ENCODE results near the gene ZNF426. TPM values are rescaled to one million over a fixed set of nuclear protein-coding genes. Genes with fewer than 3 reads are reported as not detected.
"Not testable (repeated sequence)": the region's sequence is repeated elsewhere in the genome, so short reads cannot be mapped to it uniquely, and the experiment has no call there.

ZNF426 gene
- total RNA-seq, 1 donor from 2014 or later = 22.7 TPM

DNA sequence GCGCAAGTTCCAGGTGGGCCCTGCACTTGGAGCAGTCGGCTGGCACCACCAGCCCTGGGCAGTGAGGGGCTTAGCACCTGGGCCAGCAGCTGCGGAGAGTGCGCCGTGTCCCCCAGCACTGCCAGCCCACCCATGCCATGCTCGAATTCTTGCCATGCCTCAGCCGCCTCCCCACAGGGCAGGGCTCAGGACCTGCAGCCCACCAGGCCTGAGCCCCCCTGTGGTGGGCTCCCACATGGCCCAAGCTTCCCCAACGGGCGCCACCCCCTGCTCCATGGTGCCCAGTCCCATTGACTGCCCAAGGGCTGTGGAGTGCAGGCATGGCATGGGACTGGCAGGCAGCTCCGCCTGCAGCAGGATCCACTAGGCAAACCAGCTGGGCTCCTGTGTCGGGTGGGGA, 9.4 kb upstream of the ZNF426 start:
- Mint-ChIP-seq H3K4me1 (no peaks in the 10 kb centered on the region), H3K27ac (no peak overlapping the region), H3K36me3 (ENCODE audit: low read depth) (peaks cover 7% of the 10 kb centered on the region), H3K9me3 (peaks cover 17% of the 10 kb centered on the region), H3K27me3 (peaks cover 2% of the 10 kb centered on the region), H3K4me3 (no peak overlapping the region)
- ATAC-seq (ENCODE audit: low read depth) = no peak
- TF ChIP-seq, protein P1, sequence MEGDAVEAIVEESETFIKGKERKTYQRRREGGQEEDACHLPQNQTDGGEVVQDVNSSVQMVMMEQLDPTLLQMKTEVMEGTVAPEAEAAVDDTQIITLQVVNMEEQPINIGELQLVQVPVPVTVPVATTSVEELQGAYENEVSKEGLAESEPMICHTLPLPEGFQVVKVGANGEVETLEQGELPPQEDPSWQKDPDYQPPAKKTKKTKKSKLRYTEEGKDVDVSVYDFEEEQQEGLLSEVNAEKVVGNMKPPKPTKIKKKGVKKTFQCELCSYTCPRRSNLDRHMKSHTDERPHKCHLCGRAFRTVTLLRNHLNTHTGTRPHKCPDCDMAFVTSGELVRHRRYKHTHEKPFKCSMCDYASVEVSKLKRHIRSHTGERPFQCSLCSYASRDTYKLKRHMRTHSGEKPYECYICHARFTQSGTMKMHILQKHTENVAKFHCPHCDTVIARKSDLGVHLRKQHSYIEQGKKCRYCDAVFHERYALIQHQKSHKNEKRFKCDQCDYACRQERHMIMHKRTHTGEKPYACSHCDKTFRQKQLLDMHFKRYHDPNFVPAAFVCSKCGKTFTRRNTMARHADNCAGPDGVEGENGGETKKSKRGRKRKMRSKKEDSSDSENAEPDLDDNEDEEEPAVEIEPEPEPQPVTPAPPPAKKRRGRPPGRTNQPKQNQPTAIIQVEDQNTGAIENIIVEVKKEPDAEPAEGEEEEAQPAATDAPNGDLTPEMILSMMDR (IDR thresholded peaks at IDR 0.05) = no peak
- no peak for DNase-seq
- intact Hi-C loops (cut with micrococcal nuclease) = no loop called here
- ChIA-PET CTCF (no interaction called here), POLR2A (no interaction called here)

- H3K27ac Mint-ChIP-seq; intact Hi-C loops (cut with micrococcal nuclease); H3K27me3 Mint-ChIP-seq; ATAC-seq (ENCODE audit: low read depth); H3K4me3 Mint-ChIP-seq; CTCF ChIA-PET; POLR2A ChIA-PET; H3K9me3 Mint-ChIP-seq; DNase-seq: not testable (repeated sequence)
- H3K4me1 Mint-ChIP-seq = peaks cover 26% of the 10 kb centered on the region
- H3K36me3 Mint-ChIP-seq (ENCODE audit: low read depth) = peaks cover 14% of the 10 kb centered on the region
Observed at GRCh38 chr19:9541281-9541680, 2.8 kb upstream of the ZNF426 start.

GRCh38 chr19:9539921-9540320, 1.5 kb upstream of the ZNF426 start:
- intact Hi-C loops (cut with micrococcal nuclease) = loop anchor here (5.0 to 10.0 kb wide), 5 partner anchors 45 to 398 kb away; partner anchors contain the start of genes ZNF121, ZNF266, ZNF317 and ZNF561
- CTCF ChIA-PET; H3K9me3 Mint-ChIP-seq; ATAC-seq (ENCODE audit: low read depth); POLR2A ChIA-PET; H3K27me3 Mint-ChIP-seq; DNase-seq: not testable (repeated sequence)
- Mint-ChIP-seq H3K36me3 (ENCODE audit: low read depth) (peaks cover 28% of the 10 kb centered on the region), H3K27ac (peak overlapping the region; percentile 99), H3K4me3 (peak overlapping the region; percentile 59), H3K4me1 (peaks cover 26% of the 10 kb centered on the region)

GRCh38 chr19:9539201-9539600, 756 bp upstream of the ZNF426 start:
- CTCF ChIA-PET; DNase-seq; H3K9me3 Mint-ChIP-seq; H3K27me3 Mint-ChIP-seq; ATAC-seq (ENCODE audit: low read depth): not testable (repeated sequence)
- Mint-ChIP-seq H3K4me3 (peak overlapping the region; percentile 98), H3K36me3 (ENCODE audit: low read depth) (peaks cover 35% of the 10 kb centered on the region), H3K4me1 (peaks cover 26% of the 10 kb centered on the region), H3K27ac (peak overlapping the region; percentile 99)
- intact Hi-C loops (cut with micrococcal nuclease) = loop anchor here (5.0 to 10.0 kb wide), 5 partner anchors 46 to 397 kb away; partner anchors contain the start of genes ZNF121, ZNF266, ZNF317 and ZNF561
- POLR2A ChIA-PET = interaction anchor here (0.6 kb wide), 1 partner anchor 966 kb away, joined by 6 read pairs; no protein-coding TSS in a partner anchor

DNA sequence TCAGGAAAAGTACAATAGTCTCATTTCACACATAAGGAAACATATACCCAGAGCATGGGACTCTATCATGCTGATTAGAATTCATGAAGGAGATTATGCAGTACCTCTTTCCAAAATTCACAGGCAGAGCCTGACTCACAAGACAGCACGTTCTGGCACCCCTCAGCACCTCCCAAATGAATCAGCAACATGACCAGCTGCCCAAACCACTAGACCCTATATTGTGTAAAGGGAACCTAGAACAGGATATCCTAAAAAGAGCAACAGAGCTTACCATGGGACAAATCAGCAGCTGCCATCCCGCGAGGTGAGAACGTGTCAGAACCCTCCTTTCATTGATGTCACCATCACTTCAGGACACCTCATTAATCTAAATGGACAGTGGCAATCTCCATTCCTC, 2.5 kb downstream of the ZNF426 start:
- no peak for ATAC-seq (ENCODE audit: low read depth)
- no peak overlapping the region for H3K27ac Mint-ChIP-seq
- H3K27me3 Mint-ChIP-seq = no peaks in the 10 kb centered on the region
- H3K4me1 Mint-ChIP-seq = peaks cover 26% of the 10 kb centered on the region
- TF ChIP-seq, protein P1 (IDR thresholded peaks at IDR 0.05) = no peak
- intact Hi-C loops (cut with micrococcal nuclease) = loop anchor here (5.0 to 10.0 kb wide), 5 partner anchors 49 to 394 kb away; partner anchors contain the start of genes ZNF121, ZNF266, ZNF317 and ZNF561
- no peak for DNase-seq
- CTCF ChIA-PET = no interaction called here
- peaks cover 31% of the 10 kb centered on the region for H3K9me3 Mint-ChIP-seq
- H3K36me3 Mint-ChIP-seq (ENCODE audit: low read depth) = peaks cover 67% of the 10 kb centered on the region
- peak overlapping the region; percentile 50 for H3K4me3 Mint-ChIP-seq
- POLR2A ChIA-PET = no interaction called here

GRCh38 chr19:9531933-9532332, 6.5 kb downstream of the ZNF426 start:
- H3K36me3 Mint-ChIP-seq (ENCODE audit: low read depth) = peaks cover 91% of the 10 kb centered on the region
- TF ChIP-seq, protein P1 (IDR thresholded peaks at IDR 0.05) = no peak
- ATAC-seq (ENCODE audit: low read depth) (no peak), DNase-seq (no peak)
- peaks cover 43% of the 10 kb centered on the region for H3K9me3 Mint-ChIP-seq
- intact Hi-C loops (cut with micrococcal nuclease) = loop anchor here (10.0 kb wide), 1 partner anchor 53 kb away; the partner anchor contains the start of gene ZNF121
- no peaks in the 10 kb centered on the region for H3K27me3 Mint-ChIP-seq
- no peak overlapping the region for H3K27ac Mint-ChIP-seq
- H3K4me1 Mint-ChIP-seq = no peaks in the 10 kb centered on the region
- no peak overlapping the region for H3K4me3 Mint-ChIP-seq
- ChIA-PET CTCF (no interaction called here), POLR2A (no interaction called here)
